Gastroesophageal sphincter (tissue), 4 donors: Measurements from ENCODE around the gene MIF4GD. TPM values are rescaled to one million over a fixed set of nuclear protein-coding genes. Genes with fewer than 3 reads are reported as not detected.

Experiments
- ATAC-seq: fragments of 150-250 bp; one replicate; pipeline ENCODE4 v1.9.1; 2016; ENCODE audit warnings: mild to moderate bottlenecking, moderate library complexity
- H3K27ac ChIP-seq, 4 donors: fragments of 200-600 bp; sonication (generic) in 3 of 4; 1 replicate in 3 of 4; 2 replicates in 1 of 4; pipeline ENCODE4 v1.5.1; 2016 to 2019
- H3K27me3 ChIP-seq: fragments of 200-600 bp; sonication (generic); one replicate; pipeline ENCODE4 v1.5.1; 2019
- H3K36me3 ChIP-seq, 2 donors: fragments of 200-600 bp; sonication (generic); one replicate each; pipeline ENCODE4 v1.5.1; 2019; ENCODE audit warnings: control low read depth in 1 of 2
- H3K4me1 ChIP-seq, 3 donors: fragments of 200-600 bp; sonication (generic); 1 replicate in 2 of 3; 2 replicates in 1 of 3; pipeline ENCODE4 v1.5.1; 2016 to 2019; ENCODE audit warnings: control low read depth in 2 of 3
- H3K4me3 ChIP-seq, 2 donors: fragments of 200-600 bp; sonication (generic); one replicate each; pipeline ENCODE4 v1.5.1; 2019; ENCODE audit warnings: mild to moderate bottlenecking in 1 of 2, moderate library complexity in 1 of 2
- H3K9me3 ChIP-seq, 3 donors: fragments of 200-600 bp; sonication (generic); one replicate each; pipeline ENCODE4 v1.5.1; 2017 to 2019; ENCODE audit warnings: control low read depth in 2 of 3
- EP300 ChIP-seq: sonication (generic); formaldehyde crosslinking; IDR thresholded peaks from one replicate; pipeline ENCODE4 v1.6.1; 2017; ENCODE audit warnings: antibody characterized with exemption, mild to moderate bottlenecking
- POLR2A ChIP-seq, 2 donors: fragments of 450-650 bp; IDR thresholded peaks; one replicate each; pipeline ENCODE4 v1.6.1; 2017; ENCODE audit warnings: antibody characterized with exemption in 2 of 2, mild to moderate bottlenecking in 2 of 2, moderate library complexity in 1 of 2
- POLR2AphosphoS5 ChIP-seq: sonication (generic); formaldehyde crosslinking; IDR thresholded peaks from one replicate; pipeline ENCODE4 v1.6.1; 2017; ENCODE audit warnings: antibody characterized with exemption
- WGBS, 2 donors: methylation state at CpG; one replicate each; pipeline ENCODE4 v1.1.5; 2018; ENCODE audit warnings: low coverage in 1 of 2; 5-methylcytosine and 5-hydroxymethylcytosine counted together
- total RNA-seq, 4 donors: library from RNA; depleted of rRNA; stranded (reverse); fragments of >200 nt; gene quantifications; one replicate each; pipeline ENCODE4 v1.1.0, GENCODE V29; 2016
- TF ChIP-seq, protein P1 (sequence below), 4 experiments: fragments of 200-600 bp in 2 of 4; fragments of 450-650 bp in 2 of 4; sonication (generic) in 1 of 4; IDR thresholded peaks; one replicate each; pipeline ENCODE4 v1.5.1; 2017 to 2019; ENCODE audit warnings: antibody characterized with exemption in 4 of 4, mild to moderate bottlenecking in 2 of 4, moderate library complexity in 2 of 4

MIF4GD gene
- total RNA-seq, 4 donors from 2014 or later, result 28.5 to 50.7 (median 44.4) TPM

DNA sequence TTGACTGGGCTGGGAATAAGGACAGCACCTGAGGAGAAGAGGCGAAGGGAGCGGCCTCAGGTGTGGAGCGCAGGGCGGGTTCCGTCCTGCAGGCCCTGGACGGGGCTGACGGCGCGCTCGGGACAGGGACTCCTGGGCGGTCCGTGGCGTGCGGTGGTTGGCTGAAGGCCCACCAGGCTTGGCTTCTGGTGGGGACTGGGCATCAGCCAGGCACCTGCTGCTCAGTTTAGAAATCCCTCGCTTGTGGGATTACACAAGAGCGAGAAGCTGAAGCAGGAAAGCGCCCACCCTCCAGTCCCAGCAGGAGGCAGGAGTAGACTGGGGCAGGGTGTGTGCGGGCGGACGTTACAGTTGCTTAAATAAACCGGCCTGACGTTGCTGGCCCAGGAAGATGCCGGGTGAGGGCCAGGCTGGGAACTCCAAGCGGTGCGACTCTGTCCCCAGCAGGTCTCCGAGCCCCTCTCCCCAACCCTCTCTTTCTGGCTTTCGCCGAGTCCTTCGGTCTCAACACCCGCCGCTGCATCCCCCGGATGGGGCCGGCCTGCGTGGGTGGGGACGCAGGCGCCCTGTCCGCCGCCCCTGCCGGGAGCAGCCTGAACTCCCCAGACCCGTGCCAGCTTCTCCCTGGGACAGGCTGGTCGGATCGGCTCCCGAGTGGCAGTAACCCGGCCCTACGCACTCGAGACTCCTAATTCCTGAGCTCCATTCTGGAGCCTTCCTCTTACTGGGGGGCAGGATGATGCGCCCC is 639 bp downstream of the MIF4GD start:
- Histone ChIP-seq H3K4me3 (peak overlapping the region; percentile 77 to 91), H3K9me3 (no peaks in the 10 kb centered on the region), H3K4me1 (peaks cover 0 to 50% (median 21%) of the 10 kb centered on the region in 3 donors), H3K27me3 (no peaks in the 10 kb centered on the region), H3K27ac (peak overlapping the region; percentile 94 to 99 (median 96)), H3K36me3 (peaks cover 0 to 25% of the 10 kb centered on the region in 2 donors)
- peak; percentile 50 for TF ChIP-seq POLR2AphosphoS5
- peak in 1 of 2 donors; percentile 55 for TF ChIP-seq POLR2A (IDR thresholded peaks at IDR 0.05)
- no peak for TF ChIP-seq EP300
- TF ChIP-seq, protein P1, sequence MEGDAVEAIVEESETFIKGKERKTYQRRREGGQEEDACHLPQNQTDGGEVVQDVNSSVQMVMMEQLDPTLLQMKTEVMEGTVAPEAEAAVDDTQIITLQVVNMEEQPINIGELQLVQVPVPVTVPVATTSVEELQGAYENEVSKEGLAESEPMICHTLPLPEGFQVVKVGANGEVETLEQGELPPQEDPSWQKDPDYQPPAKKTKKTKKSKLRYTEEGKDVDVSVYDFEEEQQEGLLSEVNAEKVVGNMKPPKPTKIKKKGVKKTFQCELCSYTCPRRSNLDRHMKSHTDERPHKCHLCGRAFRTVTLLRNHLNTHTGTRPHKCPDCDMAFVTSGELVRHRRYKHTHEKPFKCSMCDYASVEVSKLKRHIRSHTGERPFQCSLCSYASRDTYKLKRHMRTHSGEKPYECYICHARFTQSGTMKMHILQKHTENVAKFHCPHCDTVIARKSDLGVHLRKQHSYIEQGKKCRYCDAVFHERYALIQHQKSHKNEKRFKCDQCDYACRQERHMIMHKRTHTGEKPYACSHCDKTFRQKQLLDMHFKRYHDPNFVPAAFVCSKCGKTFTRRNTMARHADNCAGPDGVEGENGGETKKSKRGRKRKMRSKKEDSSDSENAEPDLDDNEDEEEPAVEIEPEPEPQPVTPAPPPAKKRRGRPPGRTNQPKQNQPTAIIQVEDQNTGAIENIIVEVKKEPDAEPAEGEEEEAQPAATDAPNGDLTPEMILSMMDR (IDR thresholded peaks at IDR 0.05), result peak in 3 of 4 experiments; percentile 42 to 65 (median 59)
- WGBS, 2 donors, result no CpG with 5 or more reads among the region's 47 CpGs
- ATAC-seq, result peak; percentile 77

DNA sequence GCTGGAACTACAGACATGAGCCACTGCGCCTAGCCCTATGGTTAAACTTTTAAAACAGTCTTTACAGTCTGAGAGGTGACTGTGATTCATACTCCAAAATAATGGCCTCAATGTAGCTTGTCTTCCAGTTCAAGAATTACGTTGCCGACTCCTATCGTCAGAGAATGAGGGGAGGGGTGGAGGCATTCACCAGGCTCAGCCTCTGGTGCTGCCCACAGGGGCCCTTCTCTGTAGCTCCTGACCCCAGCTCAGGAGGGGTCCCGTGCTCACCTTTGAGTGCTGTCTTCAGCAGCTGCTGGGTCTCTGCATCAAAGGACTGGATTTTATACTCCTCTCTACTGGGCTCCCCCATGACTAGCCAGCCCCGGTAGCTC is 1.2 kb downstream of the MIF4GD start:
- peaks cover 0 to 50% (median 21%) of the 10 kb centered on the region in 3 donors for H3K4me1 ChIP-seq
- H3K36me3 ChIP-seq, result peaks cover 0 to 30% of the 10 kb centered on the region in 2 donors
- H3K27me3 ChIP-seq, result no peaks in the 10 kb centered on the region
- no peak for ATAC-seq
- H3K4me3 ChIP-seq, result peak overlapping the region; percentile 77 to 91
- no peaks in the 10 kb centered on the region for H3K9me3 ChIP-seq
- H3K27ac ChIP-seq, result peak overlapping the region; percentile 94 to 99 (median 96)
- TF ChIP-seq EP300 (no peak), POLR2A (IDR thresholded peaks at IDR 0.05) (no peak), POLR2AphosphoS5 (no peak)
- TF ChIP-seq, protein P1 (IDR thresholded peaks at IDR 0.05), result no peak
- 20 to 86% methylated on average over 1 to 4 of the region's 6 CpGs for WGBS, 2 donors

DNA sequence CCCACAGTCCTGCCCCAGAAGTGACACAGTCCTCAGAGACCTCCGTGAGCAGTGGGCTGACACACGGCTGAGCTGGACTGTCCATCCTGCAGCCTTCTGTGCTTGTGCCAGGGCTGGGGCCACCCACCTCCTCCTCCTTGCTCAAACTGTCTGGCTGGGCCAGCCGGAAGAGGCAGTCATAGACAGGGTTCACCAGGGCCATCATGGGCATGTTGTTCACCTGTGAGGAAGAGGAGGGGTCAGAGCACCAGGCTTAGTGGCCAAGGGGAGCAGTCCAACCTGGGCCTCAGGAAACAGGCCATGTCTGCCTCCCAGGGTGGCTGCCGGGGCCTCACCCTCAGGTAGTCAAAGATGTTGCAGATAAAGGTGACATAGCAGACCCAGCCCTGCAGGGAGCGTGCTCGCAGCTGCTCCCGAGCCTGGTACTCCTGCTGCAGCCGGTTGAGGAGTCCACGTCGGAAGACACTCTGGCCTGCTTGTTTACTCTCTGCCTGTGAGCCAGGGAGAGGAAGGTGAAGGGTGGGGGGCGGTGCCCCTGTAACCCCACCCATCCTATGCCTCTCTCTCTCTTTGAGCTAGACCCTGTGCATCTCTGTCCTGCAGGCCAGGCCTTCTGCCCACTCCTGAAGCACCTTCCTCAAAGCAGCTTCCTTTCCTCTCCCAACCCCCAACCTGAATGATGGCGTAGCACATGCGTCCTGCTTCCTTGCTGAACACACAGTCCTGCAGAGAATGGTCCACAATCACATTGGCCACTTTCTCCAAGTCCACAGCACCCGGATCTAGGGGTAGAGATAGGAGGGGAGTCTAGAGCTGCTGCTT is 3.4 kb downstream of the MIF4GD start:
- H3K27ac ChIP-seq, result no peak overlapping the region
- H3K9me3 ChIP-seq, result no peaks in the 10 kb centered on the region
- H3K4me1 ChIP-seq, result peaks cover 0 to 40% (median 19%) of the 10 kb centered on the region in 3 donors
- ATAC-seq, result no peak
- no peaks in the 10 kb centered on the region for H3K27me3 ChIP-seq
- WGBS, 2 donors, result 30 to 48% methylated on average over 2 to 7 of the region's 14 CpGs
- H3K36me3 ChIP-seq, result peaks cover 0 to 50% of the 10 kb centered on the region in 2 donors
- no peak overlapping the region for H3K4me3 ChIP-seq
- TF ChIP-seq POLR2AphosphoS5 (no peak), EP300 (no peak), POLR2A (IDR thresholded peaks at IDR 0.05) (no peak)
- TF ChIP-seq, protein P1 (IDR thresholded peaks at IDR 0.05), result no peak

DNA sequence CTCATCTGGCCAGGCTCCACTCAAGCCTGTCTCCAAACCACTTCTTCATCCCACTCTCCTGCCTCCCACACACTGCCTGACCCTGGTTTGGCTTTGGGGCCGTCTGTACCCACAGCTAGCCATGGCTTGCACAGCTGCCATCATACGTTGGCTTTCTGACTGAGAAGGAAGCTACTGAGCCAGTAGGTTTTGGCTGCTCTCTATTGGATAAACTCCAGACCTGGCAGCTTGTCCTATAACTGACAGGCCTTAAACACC is 3.9 kb downstream of the MIF4GD start:
- Histone ChIP-seq H3K4me3 (no peak overlapping the region), H3K4me1 (peaks cover 0 to 40% (median 18%) of the 10 kb centered on the region in 3 donors), H3K27me3 (no peaks in the 10 kb centered on the region), H3K27ac (no peak overlapping the region), H3K36me3 (peaks cover 0 to 50% of the 10 kb centered on the region in 2 donors), H3K9me3 (no peaks in the 10 kb centered on the region)
- ATAC-seq, result no peak
- WGBS, 2 donors, result no CpG with 5 or more reads among the region's 2 CpGs
- TF ChIP-seq POLR2AphosphoS5, result no peak
- TF ChIP-seq, protein P1 (IDR thresholded peaks at IDR 0.05), result no peak
- no peak for TF ChIP-seq POLR2A (IDR thresholded peaks at IDR 0.05)
- no peak for TF ChIP-seq EP300
